H9 (cell line): Measurements from ENCODE around the gene TMTC2. TPM values are rescaled to one million over a fixed set of nuclear protein-coding genes. Genes with fewer than 3 reads are reported as not detected.

Experiments used
- DNase-seq: peaks from one replicate; pipeline ENCODE4 v3.0.0-alpha.2; 2017
- H2AFZ ChIP-seq: one replicate; pipeline ENCODE4 v1.6.1; 2013; ENCODE audit warnings: mild to moderate bottlenecking, low read length, control low read depth, moderate library complexity
- H2AK5ac ChIP-seq: 2 replicates; pipeline ENCODE4 v1.6.1; 2013; ENCODE audit warnings: low read length, control low read depth, mixed read lengths; ENCODE audit not compliant: insufficient read length
- H2BK120ac ChIP-seq: one replicate; pipeline ENCODE4 v1.6.1; 2013; ENCODE audit warnings: low read depth, mild to moderate bottlenecking, low read length, control low read depth, inconsistent platforms; ENCODE audit not compliant: poor library complexity, severe bottlenecking
- H2BK12ac ChIP-seq: 2 replicates; pipeline ENCODE4 v1.6.1; 2013; ENCODE audit warnings: low read length, control low read depth, mixed read lengths, low read depth; ENCODE audit not compliant: insufficient read length
- H2BK15ac ChIP-seq: 2 replicates; pipeline ENCODE4 v1.6.1; 2013; ENCODE audit warnings: low read depth, low read length, control low read depth
- H2BK20ac ChIP-seq: one replicate; pipeline ENCODE4 v1.6.1; 2013; ENCODE audit warnings: low read depth, mild to moderate bottlenecking, low read length, control low read depth, inconsistent platforms; ENCODE audit not compliant: poor library complexity, severe bottlenecking
- H2BK5ac ChIP-seq: 2 replicates; pipeline ENCODE4 v1.6.1; 2013; ENCODE audit warnings: low read length, control low read depth, mixed read lengths; ENCODE audit not compliant: insufficient read length
- H3K14ac ChIP-seq: 2 replicates; pipeline ENCODE4 v1.6.1; 2013; ENCODE audit warnings: low read length, control low read depth; ENCODE audit not compliant: insufficient read depth
- H3K18ac ChIP-seq: 2 replicates; pipeline ENCODE4 v1.6.1; 2013; ENCODE audit warnings: low read depth, mild to moderate bottlenecking, mixed read lengths, low read length, control low read depth; ENCODE audit not compliant: insufficient read length
- H3K23ac ChIP-seq: 2 replicates; pipeline ENCODE4 v1.6.1; 2013; ENCODE audit warnings: low read length, control low read depth, mixed read lengths, low read depth; ENCODE audit not compliant: insufficient read length
- H3K23me2 ChIP-seq: 2 replicates; pipeline ENCODE4 v1.6.1; 2013; ENCODE audit warnings: low read depth, mild to moderate bottlenecking, mixed read lengths, low read length, control low read depth; ENCODE audit not compliant: insufficient read length, poor library complexity, severe bottlenecking
- H3K27ac ChIP-seq: 2 replicates; pipeline ENCODE4 v1.5.1; 2013; ENCODE audit warnings: low read length, control low read depth, mixed read lengths, low read depth; ENCODE audit not compliant: insufficient read length
- H3K27me3 ChIP-seq: 2 replicates; pipeline ENCODE4 v1.6.1; 2013; ENCODE audit warnings: low read length, control low read depth, inconsistent platforms; ENCODE audit not compliant: insufficient read depth
- H3K4ac ChIP-seq: 2 replicates; pipeline ENCODE4 v1.6.1; 2013; ENCODE audit warnings: low read depth, mild to moderate bottlenecking, control low read depth, inconsistent platforms, low read length, moderate library complexity
- H3K4me1 ChIP-seq: 2 replicates; pipeline ENCODE4 v1.6.1; 2013; ENCODE audit warnings: low read length, control low read depth, inconsistent platforms; ENCODE audit not compliant: insufficient read depth
- H3K4me2 ChIP-seq: 2 replicates; pipeline ENCODE4 v1.6.1; 2013; ENCODE audit warnings: low read length, control low read depth, mixed read lengths; ENCODE audit not compliant: insufficient read length, insufficient read depth
- H3K56ac ChIP-seq: 2 replicates; pipeline ENCODE4 v1.6.1; 2013; ENCODE audit warnings: low read depth, mild to moderate bottlenecking, mixed read lengths, low read length, control low read depth; ENCODE audit not compliant: insufficient read length
- H3K79me1 ChIP-seq: 2 replicates; pipeline ENCODE4 v1.6.1; 2013; ENCODE audit warnings: low read depth, mild to moderate bottlenecking, moderate library complexity, low read length, control low read depth, inconsistent platforms; ENCODE audit not compliant: insufficient read depth, poor library complexity, severe bottlenecking
- H3K79me2 ChIP-seq: 2 replicates; pipeline ENCODE4 v1.6.1; 2013; ENCODE audit warnings: low read length, control low read depth, inconsistent platforms; ENCODE audit not compliant: insufficient read depth
- H3K9ac ChIP-seq: 2 replicates; pipeline ENCODE4 v1.6.1; 2013; ENCODE audit warnings: low read length, control low read depth, mixed read lengths; ENCODE audit not compliant: insufficient read length; ENCODE audit errors: extremely low read depth
- H3K9me3 ChIP-seq: one replicate; pipeline ENCODE4 v1.6.1; 2013; ENCODE audit warnings: low read depth, low read length, inconsistent platforms; ENCODE audit not compliant: control insufficient read depth
- H3T11ph ChIP-seq: one replicate; pipeline ENCODE4 v1.6.1; 2013; ENCODE audit warnings: mild to moderate bottlenecking, low read length, control low read depth, inconsistent platforms
- H4K20me1 ChIP-seq: one replicate; pipeline ENCODE4 v1.6.1; 2013; ENCODE audit not compliant: control insufficient read depth, insufficient read length, insufficient read depth
- H4K5ac ChIP-seq: 2 replicates; pipeline ENCODE4 v1.6.1; 2013; ENCODE audit warnings: low read depth, mild to moderate bottlenecking, mixed read lengths, low read length, control low read depth; ENCODE audit not compliant: insufficient read length
- H4K8ac ChIP-seq: replicated peaks from 2 replicates; pipeline ENCODE4 v1.6.1; 2013; ENCODE audit warnings: low read length, control low read depth, mixed read lengths, low read depth; ENCODE audit not compliant: insufficient read length
- H4K91ac ChIP-seq: 2 replicates; pipeline ENCODE4 v1.6.1; 2013; ENCODE audit warnings: low read depth, mild to moderate bottlenecking, moderate library complexity, mixed read lengths, low read length, control low read depth; ENCODE audit not compliant: insufficient read length
- H3K27ac Mint-ChIP-seq, 3 experiments: 2 replicates in 2 of 3; 3 replicates in 1 of 3; pipeline ENCODE4 v1.8.0; 2020 to 2021; ENCODE audit warnings: mixed read lengths in 3 of 3, mild to moderate bottlenecking in 1 of 3, moderate library complexity in 1 of 3
- H3K27me3 Mint-ChIP-seq: 2 replicates; pipeline ENCODE4 v1.8.0; 2021; ENCODE audit warnings: low read depth, mild to moderate bottlenecking, moderate library complexity, mixed read lengths
- H3K36me3 Mint-ChIP-seq, 3 experiments: 2 replicates in 2 of 3; 3 replicates in 1 of 3; pipeline ENCODE4 v1.8.0; 2020 to 2021; ENCODE audit warnings: low read depth in 3 of 3, mixed read lengths in 3 of 3; ENCODE audit not compliant: insufficient read depth in 1 of 3
- H3K4me1 Mint-ChIP-seq, 2 experiments: 2 replicates each; pipeline ENCODE4 v1.8.0; 2020; ENCODE audit warnings: mixed read lengths in 2 of 2
- H3K4me3 Mint-ChIP-seq, 2 experiments: 2 replicates in 1 of 2; 3 replicates in 1 of 2; pipeline ENCODE4 v1.8.0; 2020 to 2021; ENCODE audit warnings: mild to moderate bottlenecking in 2 of 2, mixed read lengths in 2 of 2, moderate library complexity in 1 of 2
- H3K9me3 Mint-ChIP-seq, 2 experiments: 2 replicates in 1 of 2; 3 replicates in 1 of 2; pipeline ENCODE4 v1.8.0; 2020; ENCODE audit warnings: mild to moderate bottlenecking in 2 of 2, mixed read lengths in 2 of 2, moderate library complexity in 1 of 2
- WGBS: extraction: QIAGEN DNeasy Blood & Tissue Kit; methylation state at CpG from one replicate; pipeline ENCODE4 v1.1.7; 2013; ENCODE audit warnings: missing lambda C conversion rate, low lambda C conversion rate, mixed read lengths; ENCODE audit not compliant: insufficient read length; ENCODE audit errors: extremely low coverage; 5-methylcytosine and 5-hydroxymethylcytosine counted together
- total RNA-seq: library from RNA; stranded (reverse); gene quantifications from 2 replicates; pipeline ENCODE4 v1.2.1, GENCODE V29; 2021
- TF ChIP-seq, protein P1 (sequence below): fragments of 200-600 bp; sonication (generic); conservative IDR thresholded peaks from 3 replicates; pipeline ENCODE4 v1.8.0; 2021; ENCODE audit warnings: antibody characterized with exemption, mild to moderate bottlenecking

The TMTC2 gene
- total RNA-seq, 1 experiment from 2014 or later: 3.1 TPM

DNA sequence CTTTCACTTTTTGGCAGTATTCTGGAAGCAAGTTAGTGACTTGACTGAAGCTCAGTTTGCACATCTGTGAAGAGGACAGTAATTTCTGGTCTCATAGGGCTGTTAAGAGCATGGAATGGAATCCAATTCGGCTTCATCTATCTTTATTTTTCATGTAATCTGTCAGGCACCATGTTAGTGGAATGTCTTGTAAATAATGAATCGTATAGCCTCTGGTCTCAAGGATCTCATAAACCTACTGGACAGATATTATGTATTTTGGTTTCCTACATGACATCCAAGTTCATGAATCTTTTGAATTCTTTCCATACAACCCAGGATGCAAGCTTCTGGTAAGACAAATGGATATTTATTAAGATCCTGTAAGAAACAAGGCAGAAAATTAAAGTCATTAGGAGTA, 24.0 kb downstream of the TMTC2 start:
- H2BK15ac ChIP-seq: no peak overlapping the region
- TF ChIP-seq, protein P1, sequence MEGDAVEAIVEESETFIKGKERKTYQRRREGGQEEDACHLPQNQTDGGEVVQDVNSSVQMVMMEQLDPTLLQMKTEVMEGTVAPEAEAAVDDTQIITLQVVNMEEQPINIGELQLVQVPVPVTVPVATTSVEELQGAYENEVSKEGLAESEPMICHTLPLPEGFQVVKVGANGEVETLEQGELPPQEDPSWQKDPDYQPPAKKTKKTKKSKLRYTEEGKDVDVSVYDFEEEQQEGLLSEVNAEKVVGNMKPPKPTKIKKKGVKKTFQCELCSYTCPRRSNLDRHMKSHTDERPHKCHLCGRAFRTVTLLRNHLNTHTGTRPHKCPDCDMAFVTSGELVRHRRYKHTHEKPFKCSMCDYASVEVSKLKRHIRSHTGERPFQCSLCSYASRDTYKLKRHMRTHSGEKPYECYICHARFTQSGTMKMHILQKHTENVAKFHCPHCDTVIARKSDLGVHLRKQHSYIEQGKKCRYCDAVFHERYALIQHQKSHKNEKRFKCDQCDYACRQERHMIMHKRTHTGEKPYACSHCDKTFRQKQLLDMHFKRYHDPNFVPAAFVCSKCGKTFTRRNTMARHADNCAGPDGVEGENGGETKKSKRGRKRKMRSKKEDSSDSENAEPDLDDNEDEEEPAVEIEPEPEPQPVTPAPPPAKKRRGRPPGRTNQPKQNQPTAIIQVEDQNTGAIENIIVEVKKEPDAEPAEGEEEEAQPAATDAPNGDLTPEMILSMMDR: no peak
- H2BK120ac ChIP-seq: no peak overlapping the region
- Mint-ChIP-seq H3K36me3 (peaks cover 9 to 16% (median 10%) of the 10 kb centered on the region in 3 experiments; a peak in 6 of 7 replicates), H3K27me3 (no peaks in the 10 kb centered on the region), H3K4me1 (peaks cover 19 to 30% of the 10 kb centered on the region in 2 experiments), H3K9me3 (peaks cover 4% of the 10 kb centered on the region in 2 experiments; a peak in 2 of 5 replicates), H3K27ac (no peak overlapping the region), H3K4me3 (no peak overlapping the region)
- no peak overlapping the region for H3T11ph ChIP-seq
- no peaks in the 10 kb centered on the region for H3K79me2 ChIP-seq
- H4K8ac ChIP-seq: no peak overlapping the region
- no peak overlapping the region for H3K14ac ChIP-seq
- H3K56ac ChIP-seq: no peak overlapping the region
- no peak for DNase-seq
- no peak overlapping the region for H3K27ac ChIP-seq
- WGBS: no CpG with 5 or more reads among the region's 2 CpGs
- no peak overlapping the region for H3K18ac ChIP-seq
- H3K23ac ChIP-seq: no peak overlapping the region
- H3K23me2 ChIP-seq: no peaks in the 10 kb centered on the region
- no peaks in the 10 kb centered on the region for H3K79me1 ChIP-seq
- H4K5ac ChIP-seq: no peak overlapping the region
- H3K9ac ChIP-seq: no peak overlapping the region
- H2BK20ac ChIP-seq: no peak overlapping the region
- no peak overlapping the region for H2BK12ac ChIP-seq
- H3K27me3 ChIP-seq: no peaks in the 10 kb centered on the region
- H4K91ac ChIP-seq: no peak overlapping the region
- H2AK5ac ChIP-seq: no peak overlapping the region
- no peaks in the 10 kb centered on the region for H3K9me3 ChIP-seq
- no peak overlapping the region for H3K4me2 ChIP-seq
- H3K4ac ChIP-seq: no peak overlapping the region
- H2BK5ac ChIP-seq: no peak overlapping the region
- peaks cover 8% of the 10 kb centered on the region; the same call in 1 of the 2 replicates for H3K4me1 ChIP-seq
- H4K20me1 ChIP-seq: no peaks in the 10 kb centered on the region
- H2AFZ ChIP-seq: no peak overlapping the region
